Measurements from ENCODE around the gene MRGPRE.

DNA sequence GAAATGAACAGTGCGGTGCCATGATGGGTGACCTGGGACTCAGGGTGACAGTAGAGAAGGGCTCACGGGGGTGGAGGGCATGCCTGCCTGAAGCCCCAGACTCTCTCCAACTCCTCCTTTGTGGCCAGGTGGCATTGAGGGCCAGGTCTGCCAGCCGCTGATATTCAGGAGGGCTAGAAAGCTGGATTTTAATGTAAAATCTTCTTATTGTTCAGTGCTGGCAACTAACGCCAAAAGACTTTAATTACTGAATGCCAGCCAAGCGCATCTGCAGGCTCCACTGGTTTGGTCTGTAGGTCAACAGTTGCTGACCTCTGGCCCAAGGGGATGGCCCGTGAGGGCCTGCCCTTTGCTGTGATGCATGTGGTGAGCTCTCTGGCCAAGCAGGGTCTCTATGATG is 23.9 kb downstream of the MRGPRE start:
- TF ChIP-seq, protein P1, sequence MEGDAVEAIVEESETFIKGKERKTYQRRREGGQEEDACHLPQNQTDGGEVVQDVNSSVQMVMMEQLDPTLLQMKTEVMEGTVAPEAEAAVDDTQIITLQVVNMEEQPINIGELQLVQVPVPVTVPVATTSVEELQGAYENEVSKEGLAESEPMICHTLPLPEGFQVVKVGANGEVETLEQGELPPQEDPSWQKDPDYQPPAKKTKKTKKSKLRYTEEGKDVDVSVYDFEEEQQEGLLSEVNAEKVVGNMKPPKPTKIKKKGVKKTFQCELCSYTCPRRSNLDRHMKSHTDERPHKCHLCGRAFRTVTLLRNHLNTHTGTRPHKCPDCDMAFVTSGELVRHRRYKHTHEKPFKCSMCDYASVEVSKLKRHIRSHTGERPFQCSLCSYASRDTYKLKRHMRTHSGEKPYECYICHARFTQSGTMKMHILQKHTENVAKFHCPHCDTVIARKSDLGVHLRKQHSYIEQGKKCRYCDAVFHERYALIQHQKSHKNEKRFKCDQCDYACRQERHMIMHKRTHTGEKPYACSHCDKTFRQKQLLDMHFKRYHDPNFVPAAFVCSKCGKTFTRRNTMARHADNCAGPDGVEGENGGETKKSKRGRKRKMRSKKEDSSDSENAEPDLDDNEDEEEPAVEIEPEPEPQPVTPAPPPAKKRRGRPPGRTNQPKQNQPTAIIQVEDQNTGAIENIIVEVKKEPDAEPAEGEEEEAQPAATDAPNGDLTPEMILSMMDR (IDR thresholded peaks at IDR 0.05), result no peak
- no peak for TF ChIP-seq POLR2A (IDR thresholded peaks at IDR 0.05)
- no peak for TF ChIP-seq POLR2AphosphoS5 (IDR thresholded peaks at IDR 0.05)

All from breast epithelium (tissue), 3 donors.